ENCODE results near the gene SLC22A23.

SLC22A23 gene

DNA sequence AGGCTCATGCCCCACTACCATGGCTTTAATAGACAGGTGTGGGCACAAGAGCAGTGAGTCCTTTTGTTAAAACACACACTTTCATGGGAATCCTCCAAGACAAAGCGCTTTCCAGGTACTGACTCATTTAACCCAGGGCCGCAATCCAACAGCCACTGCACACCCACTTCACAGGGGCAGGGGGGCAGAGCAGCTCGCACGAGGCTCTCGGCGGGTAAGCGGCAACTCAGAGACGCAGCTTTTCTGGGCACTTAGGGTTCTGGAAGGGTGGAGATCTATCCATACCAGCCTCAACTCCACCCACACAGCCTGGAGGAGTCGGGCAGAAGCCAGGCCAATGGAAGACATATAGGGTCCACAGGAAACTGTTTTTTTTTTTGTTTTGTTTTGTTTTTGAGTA is 169.5 kb downstream of the SLC22A23 start:
- H3K4me3 ChIP-seq (ENCODE audit: low read length), result no peak overlapping the region
- DNase-seq (ENCODE audit: low read depth), result no peak
- TF ChIP-seq, protein P1, sequence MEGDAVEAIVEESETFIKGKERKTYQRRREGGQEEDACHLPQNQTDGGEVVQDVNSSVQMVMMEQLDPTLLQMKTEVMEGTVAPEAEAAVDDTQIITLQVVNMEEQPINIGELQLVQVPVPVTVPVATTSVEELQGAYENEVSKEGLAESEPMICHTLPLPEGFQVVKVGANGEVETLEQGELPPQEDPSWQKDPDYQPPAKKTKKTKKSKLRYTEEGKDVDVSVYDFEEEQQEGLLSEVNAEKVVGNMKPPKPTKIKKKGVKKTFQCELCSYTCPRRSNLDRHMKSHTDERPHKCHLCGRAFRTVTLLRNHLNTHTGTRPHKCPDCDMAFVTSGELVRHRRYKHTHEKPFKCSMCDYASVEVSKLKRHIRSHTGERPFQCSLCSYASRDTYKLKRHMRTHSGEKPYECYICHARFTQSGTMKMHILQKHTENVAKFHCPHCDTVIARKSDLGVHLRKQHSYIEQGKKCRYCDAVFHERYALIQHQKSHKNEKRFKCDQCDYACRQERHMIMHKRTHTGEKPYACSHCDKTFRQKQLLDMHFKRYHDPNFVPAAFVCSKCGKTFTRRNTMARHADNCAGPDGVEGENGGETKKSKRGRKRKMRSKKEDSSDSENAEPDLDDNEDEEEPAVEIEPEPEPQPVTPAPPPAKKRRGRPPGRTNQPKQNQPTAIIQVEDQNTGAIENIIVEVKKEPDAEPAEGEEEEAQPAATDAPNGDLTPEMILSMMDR (conservative IDR thresholded peaks at IDR 0.05; ENCODE audit: low read depth, low read length), result no peak

DNA sequence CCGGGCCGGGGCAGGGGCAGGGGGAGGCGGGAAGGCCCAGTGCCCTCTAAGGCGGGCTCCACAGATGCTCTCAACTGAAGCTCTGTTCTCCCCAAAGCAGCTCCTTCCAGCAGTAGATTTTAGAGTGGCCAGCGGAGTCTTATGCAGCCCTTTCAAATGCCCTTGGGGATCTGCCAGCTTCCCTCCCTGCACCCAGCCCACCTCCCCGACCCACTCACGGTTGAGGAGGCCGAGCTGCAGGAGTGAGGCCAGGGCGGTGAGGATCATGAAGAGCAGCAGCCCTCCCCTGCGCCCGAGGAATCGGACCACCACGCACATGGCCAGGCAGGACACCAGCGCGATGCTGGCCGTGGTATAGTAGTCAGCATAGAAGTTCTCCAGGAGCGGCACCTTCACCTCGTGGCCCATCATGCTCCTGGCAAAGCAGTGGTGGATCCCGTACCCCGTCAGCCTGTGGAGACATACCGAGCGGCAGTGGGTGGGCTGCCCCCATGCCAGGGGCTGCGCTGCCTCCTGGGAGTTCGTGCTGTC is 170.1 kb downstream of the SLC22A23 start:
- no peak overlapping the region for H3K4me3 ChIP-seq (ENCODE audit: low read length)
- TF ChIP-seq, protein P1 (conservative IDR thresholded peaks at IDR 0.05; ENCODE audit: low read depth, low read length), result no peak

GRCh38 chr6:3285732-3286131 is 171.1 kb downstream of the SLC22A23 start:
- TF ChIP-seq, protein P1 (conservative IDR thresholded peaks at IDR 0.05; ENCODE audit: low read depth, low read length), result no peak
- H3K4me3 ChIP-seq (ENCODE audit: low read length), result no peak overlapping the region
- no peak for DNase-seq (ENCODE audit: low read depth)

More for the DNA sequence above, 170.1 kb downstream of the SLC22A23 start:
- DNase-seq (ENCODE audit: low read depth), result no peak

DNA sequence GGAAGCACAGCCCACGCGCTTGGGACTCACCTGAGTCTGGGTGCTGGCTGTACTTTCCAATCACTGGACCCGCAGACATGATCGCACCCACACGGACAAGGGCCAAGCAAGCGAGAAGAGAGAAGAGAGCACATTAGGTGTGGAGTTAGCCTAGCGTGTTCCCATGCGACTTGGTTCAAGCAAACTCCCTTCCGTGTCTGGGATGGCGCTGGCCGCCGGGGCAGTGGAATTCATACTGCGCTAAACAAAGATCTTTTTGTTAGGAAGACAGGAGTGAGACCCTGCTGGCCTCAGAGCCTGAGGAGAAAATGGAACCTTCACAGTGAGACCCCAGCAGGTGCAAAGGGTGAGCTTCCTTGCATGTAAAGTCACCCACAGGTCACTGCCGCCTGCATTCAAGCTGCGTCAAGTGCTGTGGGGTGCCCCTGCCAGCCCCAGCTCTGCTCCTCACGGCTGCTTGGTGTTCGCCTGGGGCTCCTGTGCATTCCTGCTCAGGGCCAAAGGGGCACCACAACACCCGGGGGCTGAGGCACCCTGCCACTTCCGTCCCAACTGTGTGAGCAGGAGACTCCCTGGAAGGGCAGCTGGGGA is 171.7 kb downstream of the SLC22A23 start:
- DNase-seq (ENCODE audit: low read depth), result no peak

GRCh38 chr6:3284436-3284876 is 172.4 kb downstream of the SLC22A23 start:
- H3K4me3 ChIP-seq (ENCODE audit: low read length), result no peak overlapping the region
- TF ChIP-seq, protein P1 (conservative IDR thresholded peaks at IDR 0.05; ENCODE audit: low read depth, low read length), result no peak
- DNase-seq (ENCODE audit: low read depth), result no peak

More for the DNA sequence above, 171.7 kb downstream of the SLC22A23 start:
- no peak overlapping the region for H3K4me3 ChIP-seq (ENCODE audit: low read length)
- TF ChIP-seq, protein P1 (conservative IDR thresholded peaks at IDR 0.05; ENCODE audit: low read depth, low read length), result no peak

DNA sequence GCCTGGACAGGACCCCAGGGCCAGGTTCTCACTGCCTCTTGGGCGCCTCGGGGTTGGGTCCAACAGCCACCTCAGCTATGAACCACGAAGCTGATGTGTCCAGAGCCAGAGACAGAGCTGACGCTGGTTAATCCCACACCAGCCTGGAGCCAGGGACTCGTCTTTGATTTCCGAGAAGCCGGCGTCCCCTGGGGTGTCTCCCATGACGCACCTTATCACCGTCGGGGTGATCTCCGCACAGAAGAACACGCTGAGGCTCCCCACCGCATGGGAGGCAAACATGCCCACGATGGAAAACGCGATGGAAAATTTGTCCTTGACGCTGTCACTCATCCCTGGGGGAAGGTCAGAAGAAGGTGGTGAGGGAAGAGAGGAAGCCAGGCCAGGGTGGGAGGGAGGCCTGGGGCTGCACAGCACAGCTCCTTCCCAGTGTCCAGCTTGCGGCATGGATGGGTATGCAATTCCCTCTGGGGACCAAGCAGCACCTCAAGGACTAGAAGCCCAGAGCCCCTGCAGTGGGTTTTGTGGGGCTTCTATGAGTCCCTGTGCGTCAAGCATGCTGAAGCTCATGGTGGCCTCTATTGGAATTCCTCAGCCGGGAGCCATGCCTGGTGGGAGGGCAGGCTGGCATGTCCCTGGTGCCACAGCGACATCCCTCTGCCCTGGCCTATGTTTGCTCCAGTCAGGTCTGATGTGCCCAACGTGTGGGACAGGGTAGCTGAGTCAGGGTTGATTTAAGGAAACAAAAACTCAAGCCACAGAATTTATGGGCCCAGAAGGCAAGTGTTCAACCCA is 173.0 kb downstream of the SLC22A23 start:
- H3K4me3 ChIP-seq (ENCODE audit: low read length), result no peak overlapping the region
- TF ChIP-seq, protein P1 (conservative IDR thresholded peaks at IDR 0.05; ENCODE audit: low read depth, low read length), result no peak
- DNase-seq (ENCODE audit: low read depth), result no peak

All from retinal pigment epithelial cell (primary cell).